Mesendoderm (in vitro differentiated cells): ENCODE measurements around the gene SNTN.
"Not testable (repeated sequence)": the region's sequence is repeated elsewhere in the genome, so short reads cannot be mapped to it uniquely, and the experiment has no call there.

ENCODE experiments used
- DNase-seq: peaks from one replicate; pipeline ENCODE4 v3.0.0; 2013
- H2AK5ac ChIP-seq: 2 replicates; pipeline ENCODE4 v1.6.1; 2013; ENCODE audit warnings: low read length, inconsistent platforms
- H2BK120ac ChIP-seq: 2 replicates; pipeline ENCODE4 v1.6.1; 2013; ENCODE audit warnings: low read depth, mild to moderate bottlenecking, low read length, moderate library complexity, mixed read lengths
- H2BK15ac ChIP-seq: replicated peaks from 2 replicates; pipeline ENCODE4 v1.6.1; 2013; ENCODE audit warnings: low read depth, mild to moderate bottlenecking, moderate library complexity
- H2BK5ac ChIP-seq: 2 replicates; pipeline ENCODE4 v1.6.1; 2013; ENCODE audit warnings: low read length, inconsistent platforms
- H3K18ac ChIP-seq: 2 replicates; pipeline ENCODE4 v1.6.1; 2013; ENCODE audit warnings: mild to moderate bottlenecking, low read length, mixed read lengths
- H3K23ac ChIP-seq: one replicate; pipeline ENCODE4 v1.6.1; 2013; ENCODE audit warnings: low read length
- H3K27ac ChIP-seq: 2 replicates; pipeline ENCODE4 v1.5.1; 2013; ENCODE audit warnings: low read depth, mild to moderate bottlenecking, inconsistent platforms, low read length, moderate library complexity
- H3K27me3 ChIP-seq: 2 replicates; pipeline ENCODE4 v1.6.1; 2013; ENCODE audit warnings: low read length, control low read depth, mild to moderate bottlenecking, inconsistent platforms; ENCODE audit not compliant: insufficient read depth, poor library complexity
- H3K36me3 ChIP-seq: 2 replicates; pipeline ENCODE4 v1.6.1; 2013; ENCODE audit warnings: low read length, inconsistent platforms; ENCODE audit not compliant: control insufficient read depth, insufficient read depth
- H3K4ac ChIP-seq: one replicate; pipeline ENCODE4 v1.6.1; 2013; ENCODE audit warnings: low read depth, mild to moderate bottlenecking, low read length, moderate library complexity
- H3K4me1 ChIP-seq: 2 replicates; pipeline ENCODE4 v1.6.1; 2013; ENCODE audit warnings: low read depth, low read length, inconsistent platforms; ENCODE audit not compliant: control insufficient read depth
- H3K4me2 ChIP-seq: 2 replicates; pipeline ENCODE4 v1.6.1; 2013; ENCODE audit warnings: low read length
- H3K4me3 ChIP-seq: 2 replicates; pipeline ENCODE4 v1.5.1; 2013; ENCODE audit warnings: mild to moderate bottlenecking, low read length
- H3K56ac ChIP-seq: one replicate; pipeline ENCODE4 v1.6.1; 2013; ENCODE audit warnings: low read length
- H3K79me1 ChIP-seq: 2 replicates; pipeline ENCODE4 v1.6.1; 2013; ENCODE audit warnings: low read length, inconsistent platforms
- H3K79me2 ChIP-seq: 2 replicates; pipeline ENCODE4 v1.6.1; 2013; ENCODE audit warnings: mild to moderate bottlenecking, low read length; ENCODE audit not compliant: control insufficient read depth, insufficient read depth
- H3K9ac ChIP-seq: 2 replicates; pipeline ENCODE4 v1.6.1; 2013; ENCODE audit warnings: low read length, inconsistent platforms
- H4K5ac ChIP-seq: one replicate; pipeline ENCODE4 v1.6.1; 2013; ENCODE audit warnings: low read length
- H4K8ac ChIP-seq: one replicate; pipeline ENCODE4 v1.6.1; 2013; ENCODE audit warnings: low read depth, mild to moderate bottlenecking, control low read depth, low read length, moderate library complexity
- WGBS: extraction: QIAGEN DNeasy Blood & Tissue Kit; methylation state at CpG from one replicate; pipeline ENCODE4 v1.1.7; 2013; ENCODE audit warnings: low lambda C conversion rate, missing lambda C conversion rate; ENCODE audit not compliant: insufficient coverage; ENCODE audit errors: extremely low coverage; 5-methylcytosine and 5-hydroxymethylcytosine counted together

Gene SNTN

GRCh38 chr3:63644212-63644797, 8.2 kb upstream of the SNTN start:
- Histone ChIP-seq H2AK5ac (no peak overlapping the region), H4K5ac (no peak overlapping the region), H3K4me1 (peaks cover 3% of the 10 kb centered on the region), H3K27me3 (no peaks in the 10 kb centered on the region), H3K4me2 (no peak overlapping the region), H3K56ac (no peak overlapping the region), H3K27ac (no peak overlapping the region), H2BK15ac (no peak overlapping the region), H3K4ac (no peak overlapping the region), H4K8ac (no peak overlapping the region), H3K79me2 (no peaks in the 10 kb centered on the region), H3K18ac (no peak overlapping the region), H3K23ac (no peak overlapping the region), H3K4me3 (no peak overlapping the region), H3K9ac (no peak overlapping the region), H3K36me3 (no peaks in the 10 kb centered on the region), H2BK5ac (no peak overlapping the region), H2BK120ac (no peak overlapping the region), H3K79me1 (no peaks in the 10 kb centered on the region)
- DNase-seq: peak; percentile 26
- WGBS: no CpG with 5 or more reads among the region's 5 CpGs

- peak; percentile 59 for DNase-seq
- H3K18ac ChIP-seq, H4K8ac ChIP-seq, H3K27me3 ChIP-seq, H3K79me2 ChIP-seq, H2BK5ac ChIP-seq, H2BK120ac ChIP-seq, H2BK15ac ChIP-seq, H3K79me1 ChIP-seq, H3K27ac ChIP-seq, H2AK5ac ChIP-seq, H4K5ac ChIP-seq, H3K36me3 ChIP-seq, H3K9ac ChIP-seq, H3K23ac ChIP-seq, H3K4ac ChIP-seq, H3K4me1 ChIP-seq, H3K4me3 ChIP-seq: not testable (repeated sequence)
- WGBS: no CpG with 5 or more reads among the region's 25 CpGs
- Histone ChIP-seq H3K4me2 (peak overlapping the region; percentile 30), H3K56ac (peak overlapping the region; percentile 56)
Measured at GRCh38 chr3:63644928-63645781, 7.3 kb upstream of the SNTN start.

- Histone ChIP-seq H2AK5ac (no peak overlapping the region), H3K27me3 (no peaks in the 10 kb centered on the region), H3K18ac (no peak overlapping the region), H3K27ac (no peak overlapping the region), H2BK120ac (no peak overlapping the region), H3K56ac (no peak overlapping the region), H4K5ac (no peak overlapping the region), H2BK15ac (no peak overlapping the region), H3K36me3 (no peaks in the 10 kb centered on the region), H3K4me2 (no peak overlapping the region), H3K4me1 (no peaks in the 10 kb centered on the region), H3K4me3 (no peak overlapping the region), H3K4ac (no peak overlapping the region), H4K8ac (no peak overlapping the region), H3K9ac (no peak overlapping the region), H3K79me2 (no peaks in the 10 kb centered on the region), H2BK5ac (no peak overlapping the region), H3K23ac (no peak overlapping the region), H3K79me1 (no peaks in the 10 kb centered on the region)
- DNase-seq: no peak
- no CpG with 5 or more reads among the region's 4 CpGs for WGBS
Measured at GRCh38 chr3:63654211-63654610, 1.7 kb downstream of the SNTN start.

GRCh38 chr3:63654931-63655330, 2.5 kb downstream of the SNTN start:
- no peak overlapping the region for H2BK15ac ChIP-seq
- no peak overlapping the region for H3K9ac ChIP-seq
- H4K8ac ChIP-seq: no peak overlapping the region
- no peak overlapping the region for H3K56ac ChIP-seq
- no peak overlapping the region for H3K27ac ChIP-seq
- H3K79me1 ChIP-seq: no peaks in the 10 kb centered on the region
- no peak overlapping the region for H4K5ac ChIP-seq
- H3K18ac ChIP-seq: no peak overlapping the region
- DNase-seq: no peak
- H2AK5ac ChIP-seq: no peak overlapping the region
- no peaks in the 10 kb centered on the region for H3K36me3 ChIP-seq
- no CpG with 5 or more reads among the region's 5 CpGs for WGBS
- no peak overlapping the region for H2BK5ac ChIP-seq
- H3K4ac ChIP-seq: no peak overlapping the region
- no peak overlapping the region for H3K4me2 ChIP-seq
- H3K4me3 ChIP-seq: no peak overlapping the region
- no peaks in the 10 kb centered on the region for H3K27me3 ChIP-seq
- no peaks in the 10 kb centered on the region for H3K79me2 ChIP-seq
- no peaks in the 10 kb centered on the region for H3K4me1 ChIP-seq
- H3K23ac ChIP-seq: no peak overlapping the region
- no peak overlapping the region for H2BK120ac ChIP-seq

- Histone ChIP-seq H3K4me1 (no peaks in the 10 kb centered on the region), H3K27ac (no peak overlapping the region), H4K8ac (no peak overlapping the region), H3K4me3 (no peak overlapping the region), H2AK5ac (no peak overlapping the region), H3K23ac (no peak overlapping the region), H3K9ac (no peak overlapping the region), H2BK5ac (no peak overlapping the region), H2BK120ac (no peak overlapping the region), H3K79me2 (no peaks in the 10 kb centered on the region), H2BK15ac (no peak overlapping the region), H3K4ac (no peak overlapping the region), H3K79me1 (no peaks in the 10 kb centered on the region), H3K27me3 (no peaks in the 10 kb centered on the region), H3K36me3 (no peaks in the 10 kb centered on the region), H3K4me2 (no peak overlapping the region), H3K56ac (no peak overlapping the region), H4K5ac (no peak overlapping the region), H3K18ac (no peak overlapping the region)
- DNase-seq: no peak
- no CpG with 5 or more reads among the region's 4 CpGs for WGBS
Measured at GRCh38 chr3:63655519-63655918, 3.0 kb downstream of the SNTN start.
